Neural crest cell (in vitro differentiated cells): ENCODE results near the gene SPTBN4. TPM values are rescaled to one million over a fixed set of nuclear protein-coding genes. Genes with fewer than 3 reads are reported as not detected.
A peak's percentile ranks its signal among the peaks of the same experiment; 100 is the strongest.

Source experiments
- DNase-seq: peaks from one replicate; pipeline ENCODE4 v3.0.0; 2021; ENCODE audit warnings: low read depth, mixed read lengths, low spot score
- H3K27ac Mint-ChIP-seq: one replicate; pipeline ENCODE4 v1.8.0; 2021; ENCODE audit warnings: mild to moderate bottlenecking, mixed read lengths; ENCODE audit not compliant: unreplicated experiment
- H3K27me3 Mint-ChIP-seq: 2 replicates; pipeline ENCODE4 v1.8.0; 2021; ENCODE audit warnings: low read depth, mild to moderate bottlenecking, mixed read lengths
- H3K36me3 Mint-ChIP-seq: 2 replicates; pipeline ENCODE4 v1.8.0; 2021; ENCODE audit warnings: low read depth, mild to moderate bottlenecking, mixed read lengths
- H3K4me1 Mint-ChIP-seq: 2 replicates; pipeline ENCODE4 v1.8.0; 2021; ENCODE audit warnings: mixed read lengths
- H3K4me3 Mint-ChIP-seq: one replicate; pipeline ENCODE4 v1.8.0; 2021; ENCODE audit warnings: mild to moderate bottlenecking, mixed read lengths
- H3K9me3 Mint-ChIP-seq: 2 replicates; pipeline ENCODE4 v1.8.0; 2021; ENCODE audit warnings: mixed read lengths
- CTCF ChIP-seq: fragments of 200-600 bp; sonication (generic); conservative IDR thresholded peaks from 2 replicates; pipeline ENCODE4 v1.5.0; 2021; ENCODE audit warnings: antibody characterized with exemption, mild to moderate bottlenecking
- total RNA-seq: library from RNA; stranded (reverse); gene quantifications from 2 replicates; pipeline ENCODE4 v1.2.1, GENCODE V29; 2021

Gene SPTBN4
- total RNA-seq, 1 donor from 2014 or later: 0.40 TPM

GRCh38 chr19:40603389-40604170, 136.8 kb downstream of the SPTBN4 start:
- Mint-ChIP-seq H3K9me3 (no peaks in the 10 kb centered on the region), H3K36me3 (peaks cover 4% of the 10 kb centered on the region), H3K27ac (no peak overlapping the region), H3K4me3 (peak overlapping the region; percentile 68), H3K27me3 (peaks cover 89% of the 10 kb centered on the region), H3K4me1 (peaks cover 42% of the 10 kb centered on the region)
- DNase-seq: peak; percentile 82
- no peak for TF ChIP-seq CTCF

- no peaks in the 10 kb centered on the region for H3K9me3 Mint-ChIP-seq
- H3K27ac Mint-ChIP-seq: no peak overlapping the region
- H3K4me1 Mint-ChIP-seq: peaks cover 42% of the 10 kb centered on the region
- peak overlapping the region; percentile 68 for H3K4me3 Mint-ChIP-seq
- no peak for DNase-seq
- H3K36me3 Mint-ChIP-seq: peaks cover 4% of the 10 kb centered on the region
- peaks cover 89% of the 10 kb centered on the region for H3K27me3 Mint-ChIP-seq
- no peak for TF ChIP-seq CTCF
These were observed 137.4 kb downstream of the SPTBN4 start for GRCh38 chr19:40604171-40604646.

- no peak for DNase-seq
- no peak for TF ChIP-seq CTCF
- Mint-ChIP-seq H3K27me3 (peaks cover 89% of the 10 kb centered on the region), H3K4me1 (peaks cover 39% of the 10 kb centered on the region), H3K4me3 (peak overlapping the region; percentile 68), H3K27ac (no peak overlapping the region), H3K36me3 (peaks cover 4% of the 10 kb centered on the region), H3K9me3 (no peaks in the 10 kb centered on the region)
These were observed 137.9 kb downstream of the SPTBN4 start for GRCh38 chr19:40604647-40605215.

GRCh38 chr19:40605216-40605971, 138.6 kb downstream of the SPTBN4 start:
- no peak for TF ChIP-seq CTCF
- peaks cover 92% of the 10 kb centered on the region for H3K27me3 Mint-ChIP-seq
- H3K4me1 Mint-ChIP-seq: peaks cover 42% of the 10 kb centered on the region
- no peaks in the 10 kb centered on the region for H3K9me3 Mint-ChIP-seq
- peaks cover 4% of the 10 kb centered on the region for H3K36me3 Mint-ChIP-seq
- peak overlapping the region; percentile 81 for H3K4me3 Mint-ChIP-seq
- no peak overlapping the region for H3K27ac Mint-ChIP-seq
- DNase-seq: no peak

GRCh38 chr19:40607311-40608239, 140.8 kb downstream of the SPTBN4 start:
- H3K4me1 Mint-ChIP-seq: peaks cover 50% of the 10 kb centered on the region
- no peaks in the 10 kb centered on the region for H3K9me3 Mint-ChIP-seq
- peaks cover 9% of the 10 kb centered on the region for H3K36me3 Mint-ChIP-seq
- peaks cover 97% of the 10 kb centered on the region for H3K27me3 Mint-ChIP-seq
- TF ChIP-seq CTCF: no peak
- peak overlapping the region; percentile 63 for H3K4me3 Mint-ChIP-seq
- H3K27ac Mint-ChIP-seq: no peak overlapping the region
- no peak for DNase-seq
